Peyer's patch (tissue), 4 donors: ENCODE measurements around the gene ARFGAP1.

Source experiments
- CTCF ChIP-seq, 6 experiments: fragments of 450-650 bp in 4 of 6; fragments of 200-600 bp in 2 of 6; sonication (generic) in 1 of 6; IDR thresholded peaks; one replicate each; pipeline ENCODE4 v1.5.1; 2017 to 2019; ENCODE audit warnings: antibody characterized with exemption in 6 of 6, mild to moderate bottlenecking in 3 of 6, moderate library complexity in 1 of 6
- POLR2A ChIP-seq, 2 donors: fragments of 450-650 bp; IDR thresholded peaks; one replicate each; pipeline ENCODE4 v1.5.1; 2017; ENCODE audit warnings: antibody characterized with exemption in 2 of 2, mild to moderate bottlenecking in 2 of 2, moderate library complexity in 2 of 2

GRCh38 chr20:63227260-63227659 lies 45.4 kb upstream of the ARFGAP1 start:
- TF ChIP-seq CTCF (IDR thresholded peaks at IDR 0.05) (no peak), POLR2A (IDR thresholded peaks at IDR 0.05) (no peak)
